IMR-90 (cell line): ENCODE results near the gene ZNF219. TPM values are rescaled to one million over a fixed set of nuclear protein-coding genes. Genes with fewer than 3 reads are reported as not detected.

Experiments used
- ATAC-seq: fragments of 200-7000 bp; cut with Tn5 transposase; 2 replicates; pipeline ENCODE4 v1.9.1; 2020; ENCODE audit warnings: low read depth, mild to moderate bottlenecking, moderate library complexity
- BruUV-seq: library from RNA; stranded (reverse); fragments of 400-500 nt; replicated peaks from 2 replicates; lab custom pipeline; 2021; lab: Mats Ljungman, UMichigan
- CTCF ChIA-PET: fragments of 300-600 bp; formaldehyde crosslinking; extraction: SDS; loops from one replicate; lab custom pipeline; 2021; ENCODE audit warnings: antibody characterized with exemption; lab: Yijun Ruan, JAX
- POLR2A ChIA-PET: fragments of 300-600 bp; sonication (Branson Sonifier 250); formaldehyde crosslinking; loops from one replicate; lab custom pipeline; 2022; ENCODE audit warnings: antibody characterized with exemption; ENCODE audit not compliant: unreplicated experiment; lab: Charles Lee
- DNase-seq: peaks from one replicate; pipeline ENCODE4 v3.0.0; 2013
- H2AFZ ChIP-seq: replicated peaks from 2 replicates; pipeline ENCODE3; 2013; ENCODE audit warnings: low read length, mild to moderate bottlenecking; ENCODE audit not compliant: poor library complexity
- H2AK5ac ChIP-seq: 2 replicates; pipeline ENCODE4 v1.6.1; 2013; ENCODE audit warnings: low read depth, low read length, inconsistent platforms
- H2AK9ac ChIP-seq: replicated peaks from 2 replicates; pipeline ENCODE3; 2013; ENCODE audit warnings: mild to moderate bottlenecking, low read depth, low read length, moderate library complexity; ENCODE audit not compliant: poor library complexity
- H2BK120ac ChIP-seq: 2 replicates; pipeline ENCODE4 v1.6.1; 2013; ENCODE audit warnings: low read depth, low read length, inconsistent platforms
- H2BK15ac ChIP-seq: 3 replicates; pipeline ENCODE4 v1.6.1; 2013; ENCODE audit warnings: low read depth, low read length, inconsistent platforms
- H2BK20ac ChIP-seq: 2 replicates; pipeline ENCODE4 v1.6.1; 2013; ENCODE audit warnings: low read depth, mild to moderate bottlenecking, inconsistent platforms, low read length, moderate library complexity
- H2BK5ac ChIP-seq: 2 replicates; pipeline ENCODE4 v1.6.1; 2013; ENCODE audit warnings: mild to moderate bottlenecking, low read depth, low read length, inconsistent platforms; ENCODE audit not compliant: poor library complexity, severe bottlenecking
- H3K14ac ChIP-seq: replicated peaks from 2 replicates; pipeline ENCODE4 v1.6.1; 2013; ENCODE audit warnings: low read depth, low read length, inconsistent platforms
- H3K18ac ChIP-seq: 2 replicates; pipeline ENCODE4 v1.6.1; 2013; ENCODE audit warnings: low read depth, low read length, control low read depth
- H3K23ac ChIP-seq: 2 replicates; pipeline ENCODE4 v1.6.1; 2013; ENCODE audit warnings: low read depth, low read length, inconsistent platforms
- H3K27ac ChIP-seq: 2 replicates; pipeline ENCODE4 v1.5.1; 2013; ENCODE audit warnings: mild to moderate bottlenecking, control low read depth, low read length; ENCODE audit not compliant: insufficient read depth
- H3K27me3 ChIP-seq: 2 replicates; pipeline ENCODE4 v1.6.1; 2013; ENCODE audit warnings: low read length; ENCODE audit not compliant: control insufficient read depth, insufficient read depth
- H3K36me3 ChIP-seq: 2 replicates; pipeline ENCODE4 v1.6.1; 2013; ENCODE audit warnings: low read length, mixed read lengths; ENCODE audit not compliant: control insufficient read depth, insufficient read depth
- H3K4ac ChIP-seq: 2 replicates; pipeline ENCODE4 v1.6.1; 2013; ENCODE audit warnings: low read depth, low read length, inconsistent platforms
- H3K4me1 ChIP-seq: 2 replicates; pipeline ENCODE4 v1.6.1; 2013; ENCODE audit warnings: low read length, mixed read lengths; ENCODE audit not compliant: control insufficient read depth, insufficient read depth
- H3K4me2 ChIP-seq: 2 replicates; pipeline ENCODE4 v1.6.1; 2013; ENCODE audit warnings: low read depth, mild to moderate bottlenecking, control low read depth, low read length, moderate library complexity
- H3K4me3 ChIP-seq: 2 replicates; pipeline ENCODE4 v1.5.1; 2013; ENCODE audit warnings: low read depth, mild to moderate bottlenecking, control low read depth, low read length, moderate library complexity; ENCODE audit not compliant: insufficient read depth
- H3K56ac ChIP-seq: 2 replicates; pipeline ENCODE4 v1.6.1; 2013; ENCODE audit warnings: low read length, inconsistent platforms; ENCODE audit not compliant: insufficient read depth; ENCODE audit errors: extremely low read depth
- H3K79me1 ChIP-seq, 2 experiments: 2 replicates each; pipeline ENCODE4 v1.6.1; 2013; ENCODE audit warnings: low read length in 2 of 2, inconsistent platforms in 1 of 2, low read depth in 1 of 2
- H3K9ac ChIP-seq: 2 replicates; pipeline ENCODE4 v1.6.1; 2013; ENCODE audit warnings: low read depth, low read length, control low read depth
- H3K9me1 ChIP-seq: 2 replicates; pipeline ENCODE4 v1.6.1; 2013; ENCODE audit warnings: low read length, inconsistent platforms; ENCODE audit not compliant: insufficient read depth
- H3K9me3 ChIP-seq: 2 replicates; pipeline ENCODE4 v1.6.1; 2013; ENCODE audit warnings: low read length; ENCODE audit not compliant: control insufficient read depth, insufficient read depth
- H4K20me1 ChIP-seq: 2 replicates; pipeline ENCODE4 v1.6.1; 2013; ENCODE audit warnings: low read length, inconsistent platforms; ENCODE audit not compliant: insufficient read depth
- H4K5ac ChIP-seq: 2 replicates; pipeline ENCODE4 v1.6.1; 2013; ENCODE audit warnings: mild to moderate bottlenecking, low read depth, low read length, control low read depth
- H4K8ac ChIP-seq, 2 experiments: 2 replicates each; pipeline ENCODE4 v1.6.1; 2013; ENCODE audit warnings: low read depth in 2 of 2, low read length in 2 of 2, control low read depth in 1 of 2, inconsistent platforms in 1 of 2
- H4K91ac ChIP-seq: 2 replicates; pipeline ENCODE4 v1.6.1; 2013; ENCODE audit warnings: low read depth, low read length, inconsistent platforms; ENCODE audit not compliant: insufficient read depth
- BHLHE40 ChIP-seq: fragments of 150-350 bp; IDR thresholded peaks from 2 replicates; pipeline ENCODE4 v1.6.1; 2016; ENCODE audit warnings: mild to moderate bottlenecking, low read depth, low read length
- CEBPB ChIP-seq: IDR thresholded peaks from 2 replicates; pipeline ENCODE4 v1.6.1; 2012; ENCODE audit warnings: low read depth, low read length, improper control_type of control experiment
- ELK1 ChIP-seq: fragments of 150-350 bp; IDR thresholded peaks from 2 replicates; pipeline ENCODE4 v1.6.1; 2016; ENCODE audit warnings: low read depth, mild to moderate bottlenecking, low read length, moderate library complexity, borderline replicate concordance
- FOS ChIP-seq: fragments of 150-350 bp; IDR thresholded peaks from 2 replicates; pipeline ENCODE4 v1.6.1; 2016; ENCODE audit warnings: low read depth, low read length
- MAZ ChIP-seq: IDR thresholded peaks from 2 replicates; pipeline ENCODE4 v1.6.1; 2012; ENCODE audit warnings: low read depth, mild to moderate bottlenecking, low read length, improper control_type of control experiment, moderate library complexity, borderline replicate concordance
- NFE2L2 ChIP-seq: fragments of 150-350 bp; IDR thresholded peaks from 2 replicates; pipeline ENCODE4 v1.6.1; 2016; ENCODE audit warnings: low read depth, mild to moderate bottlenecking, low read length
- RAD21 ChIP-seq: IDR thresholded peaks from 2 replicates; pipeline ENCODE4 v1.6.1; 2012; ENCODE audit warnings: low read length, improper control_type of control experiment
- RCOR1 ChIP-seq: IDR thresholded peaks from 2 replicates; pipeline ENCODE4 v1.6.1; 2012; ENCODE audit warnings: mild to moderate bottlenecking, low read length, improper control_type of control experiment; ENCODE audit not compliant: insufficient replicate concordance
- RFX5 ChIP-seq: IDR thresholded peaks from 2 replicates; pipeline ENCODE4 v1.8.0; 2012; ENCODE audit warnings: low read depth, mild to moderate bottlenecking, low read length, moderate library complexity
- USF2 ChIP-seq: fragments of 150-350 bp; IDR thresholded peaks from 2 replicates; pipeline ENCODE4 v1.6.1; 2017; ENCODE audit warnings: mild to moderate bottlenecking, antibody characterized with exemption, low read length, low read depth
- WGBS, 2 experiments: methylation state at CpG; one replicate each; pipeline versions ENCODE4 v1.1.5 to v1.1.7; 2013; ENCODE audit warnings: missing lambda C conversion rate in 2 of 2; ENCODE audit not compliant: insufficient read length in 1 of 2; ENCODE audit errors: extremely low coverage in 2 of 2; 5-methylcytosine and 5-hydroxymethylcytosine counted together
- dilution Hi-C: fragments of 300-500 bp; cut with HindIII; formaldehyde crosslinking; loops from one replicate; pipeline ENCODE4 v1.14.3; 2018; ENCODE audit warnings: low sequenced_read_pairs; ENCODE audit not compliant: unreplicated experiment
- in situ Hi-C: fragments of 300-500 bp; cut with MboI; formaldehyde crosslinking; loops from 3 replicates; pipeline ENCODE4 v1.14.3; 2019; ENCODE audit warnings: low sequenced_read_pairs, inconsistent platforms, mixed read lengths
- intact Hi-C: fragments of 100-400 bp; cut with micrococcal nuclease; formaldehyde crosslinking; loops from 2 replicates; pipeline ENCODE4 v1.10.0; 2022
- polyA plus RNA-seq, 3 experiments: library from polyadenylated mRNA; depleted of rRNA; stranded (reverse); fragments of >200 nt; gene quantifications; 2 replicates each; pipeline ENCODE4 v1.2.3, GENCODE V29; 2012; ENCODE audit warnings: low replicate concordance in 1 of 3
- total RNA-seq: library from RNA; depleted of rRNA; stranded (reverse); fragments of >200 nt; gene quantifications from 2 replicates; pipeline ENCODE4 v1.2.3, GENCODE V29; 2012
- TF ChIP-seq, protein P1 (sequence below): conservative IDR thresholded peaks from 2 replicates; pipeline ENCODE4 v1.5.1; 2012; ENCODE audit warnings: mild to moderate bottlenecking, low read depth, low read length, improper control_type of control experiment

Gene ZNF219
- total and polyA plus RNA-seq, 2 of the 4 experiments (the other 2 are of a cell fraction), result 0.90 to 3.8 TPM

- Histone ChIP-seq H4K5ac (no peak overlapping the region), H3K18ac (no peak overlapping the region), H3K4me2 (no peak overlapping the region), H3K27me3 (no peaks in the 10 kb centered on the region), H2BK20ac (no peak overlapping the region), H3K56ac (no peak overlapping the region), H2AK9ac (no peak overlapping the region), H3K4me1 (no peaks in the 10 kb centered on the region), H3K4ac (no peak overlapping the region), H3K79me1 (no peaks in the 10 kb centered on the region), H3K9ac (no peak overlapping the region), H3K9me3 (no peaks in the 10 kb centered on the region), H2BK120ac (no peak overlapping the region), H3K9me1 (no peaks in the 10 kb centered on the region), H3K14ac (no peak overlapping the region), H3K27ac (no peak overlapping the region), H3K4me3 (no peak overlapping the region), H4K8ac (no peak overlapping the region), H2BK5ac (no peak overlapping the region), H2BK15ac (no peak overlapping the region), H3K23ac (no peak overlapping the region), H4K91ac (no peak overlapping the region), H4K20me1 (no peaks in the 10 kb centered on the region), H2AFZ (no peak overlapping the region), H3K36me3 (no peaks in the 10 kb centered on the region), H2AK5ac (no peak overlapping the region)
- in situ Hi-C loops, result no loop called here
- dilution Hi-C loops, result no loop called here
- CTCF ChIA-PET, result no interaction called here
- no peak for ATAC-seq
- WGBS, 2 experiments, result no CpG with 5 or more reads among the region's 4 CpGs
- intact Hi-C loops, result no loop called here
- BruUV-seq, result no TSS peak
- POLR2A ChIA-PET, result no interaction called here
- DNase-seq, result no peak
- no peak for TF ChIP-seq USF2
- TF ChIP-seq FOS, result no peak
- no peak for TF ChIP-seq ELK1
- no peak for TF ChIP-seq BHLHE40
- no peak for TF ChIP-seq MAZ
- TF ChIP-seq RCOR1, result no peak
- no peak for TF ChIP-seq NFE2L2
- TF ChIP-seq RFX5, result no peak
- TF ChIP-seq, protein P1, sequence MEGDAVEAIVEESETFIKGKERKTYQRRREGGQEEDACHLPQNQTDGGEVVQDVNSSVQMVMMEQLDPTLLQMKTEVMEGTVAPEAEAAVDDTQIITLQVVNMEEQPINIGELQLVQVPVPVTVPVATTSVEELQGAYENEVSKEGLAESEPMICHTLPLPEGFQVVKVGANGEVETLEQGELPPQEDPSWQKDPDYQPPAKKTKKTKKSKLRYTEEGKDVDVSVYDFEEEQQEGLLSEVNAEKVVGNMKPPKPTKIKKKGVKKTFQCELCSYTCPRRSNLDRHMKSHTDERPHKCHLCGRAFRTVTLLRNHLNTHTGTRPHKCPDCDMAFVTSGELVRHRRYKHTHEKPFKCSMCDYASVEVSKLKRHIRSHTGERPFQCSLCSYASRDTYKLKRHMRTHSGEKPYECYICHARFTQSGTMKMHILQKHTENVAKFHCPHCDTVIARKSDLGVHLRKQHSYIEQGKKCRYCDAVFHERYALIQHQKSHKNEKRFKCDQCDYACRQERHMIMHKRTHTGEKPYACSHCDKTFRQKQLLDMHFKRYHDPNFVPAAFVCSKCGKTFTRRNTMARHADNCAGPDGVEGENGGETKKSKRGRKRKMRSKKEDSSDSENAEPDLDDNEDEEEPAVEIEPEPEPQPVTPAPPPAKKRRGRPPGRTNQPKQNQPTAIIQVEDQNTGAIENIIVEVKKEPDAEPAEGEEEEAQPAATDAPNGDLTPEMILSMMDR, result no peak
- TF ChIP-seq RAD21, result no peak
- no peak for TF ChIP-seq CEBPB
These were observed 13.8 kb upstream of the ZNF219 start for GRCh38 chr14:21112255-21112654.
